Measurements from ENCODE around the gene PDS5B.
"Not testable (repeated sequence)": the region's sequence is repeated elsewhere in the genome, so short reads cannot be mapped to it uniquely, and the experiment has no call there.

The PDS5B gene

GRCh38 chr13:32586080-32586900, at the start of gene PDS5B:
Gene PDS5B (plus strand): TSS chr13:32586452. CDS start chr13:32648773, 62,321 bp downstream.
- DNase-seq, result peak; percentile 99

GRCh38 chr13:32537580-32538142, 48.6 kb upstream of the PDS5B start:
- peak; percentile 67 for DNase-seq

- peak; percentile 67 for DNase-seq
Measured at GRCh38 chr13:32538143-32538620, 48.1 kb upstream of the PDS5B start.

GRCh38 chr13:32538621-32539246, 47.5 kb upstream of the PDS5B start, which contains the start of gene N4BP2L2:
Gene N4BP2L2 (minus strand): TSS chr13:32538795. CDS start chr13:32537027, 1,768 bp downstream.
- DNase-seq, result peak; percentile 98

GRCh38 chr13:32542221-32542620, 44.0 kb upstream of the PDS5B start:
- no peak for DNase-seq

- no peak for DNase-seq
Measured at GRCh38 chr13:32545083-32545482, 41.2 kb upstream of the PDS5B start.

- no peak for DNase-seq
Measured at GRCh38 chr13:32548837-32549236, 37.4 kb upstream of the PDS5B start.

- DNase-seq, result no peak
Measured at GRCh38 chr13:32549788-32550187, 36.5 kb upstream of the PDS5B start.

GRCh38 chr13:32553720-32554119, 32.5 kb upstream of the PDS5B start:
- no peak for DNase-seq

- DNase-seq, result no peak
Measured at GRCh38 chr13:32555613-32556012, 30.6 kb upstream of the PDS5B start.

- DNase-seq, result not testable (repeated sequence)
Measured at GRCh38 chr13:32560842-32561241, 25.4 kb upstream of the PDS5B start.

- not testable (repeated sequence) for DNase-seq
Measured at GRCh38 chr13:32575687-32576086, 10.6 kb upstream of the PDS5B start.

- DNase-seq, result no peak
Measured at GRCh38 chr13:32577032-32577431, 9.2 kb upstream of the PDS5B start.

- DNase-seq, result no peak
Measured at GRCh38 chr13:32581177-32581786, 5.0 kb upstream of the PDS5B start.

- DNase-seq, result no peak
Measured at GRCh38 chr13:32582281-32582680, 4.0 kb upstream of the PDS5B start.

- no peak for DNase-seq
Measured at GRCh38 chr13:32582991-32583390, 3.3 kb upstream of the PDS5B start.

- DNase-seq, result no peak
Measured at GRCh38 chr13:32585550-32586079, 637 bp upstream of the PDS5B start.

GRCh38 chr13:32587011-32587810, 959 bp downstream of the PDS5B start:
- DNase-seq, result peak; percentile 41

GRCh38 chr13:32587811-32588170, 1.5 kb downstream of the PDS5B start:
- no peak for DNase-seq

- DNase-seq, result no peak
Measured at GRCh38 chr13:32588736-32589135, 2.5 kb downstream of the PDS5B start.

- no peak for DNase-seq
Measured at GRCh38 chr13:32589471-32589870, 3.2 kb downstream of the PDS5B start.

- DNase-seq, result no peak
Measured at GRCh38 chr13:32590266-32590665, 4.0 kb downstream of the PDS5B start.

All from GDM1 (cell line).